Panc1 (cell line): Measurements from ENCODE around the gene ZNF248. TPM values are rescaled to one million over a fixed set of nuclear protein-coding genes. Genes with fewer than 3 reads are reported as not detected.

ENCODE experiments used
- ATAC-seq: fragments of 200-7000 bp; cut with Tn5 transposase; 2 replicates; pipeline ENCODE4 v1.9.1; 2020; ENCODE audit warnings: mild to moderate bottlenecking, moderate library complexity
- BruUV-seq: library from RNA; stranded (reverse); fragments of 400-500 nt; replicated peaks from 2 replicates; lab custom pipeline; 2021; lab: Mats Ljungman, UMichigan
- CTCF ChIA-PET: fragments of 300-600 bp; sonication (Branson Sonifier 250); formaldehyde crosslinking; loops from one replicate; lab custom pipeline; 2022; ENCODE audit warnings: antibody characterized with exemption; lab: Charles Lee
- POLR2A ChIA-PET: fragments of 300-600 bp; sonication (Branson Sonifier 250); formaldehyde crosslinking; loops from one replicate; lab custom pipeline; 2022; ENCODE audit warnings: antibody characterized with exemption; lab: Charles Lee
- DNase-seq: peaks from one replicate; pipeline ENCODE4 v3.0.0-alpha.2; 2010; ENCODE audit warnings: low read depth, low spot score
- H3K27ac ChIP-seq: 2 replicates; pipeline ENCODE4 v1.5.1; 2011; ENCODE audit warnings: mild to moderate bottlenecking, low read length, inconsistent platforms
- H3K27me3 ChIP-seq: fragments of 200-500 bp; sonication (Bioruptor generic); 2 replicates; pipeline ENCODE4 v1.6.0; 2014; ENCODE audit warnings: low read length, inconsistent platforms; ENCODE audit not compliant: control insufficient read depth, insufficient read depth
- H3K36me3 ChIP-seq: fragments of 200-500 bp; sonication (Bioruptor generic); 2 replicates; pipeline ENCODE4 v1.5.1; 2014; ENCODE audit warnings: inconsistent platforms, mild to moderate bottlenecking, low read length, moderate library complexity; ENCODE audit not compliant: control insufficient read depth, insufficient read depth
- H3K4me1 ChIP-seq: 2 replicates; pipeline ENCODE4 v1.5.1; 2011; ENCODE audit warnings: inconsistent platforms, mild to moderate bottlenecking, low read length, moderate library complexity; ENCODE audit not compliant: control insufficient read depth, insufficient read depth
- H3K4me3 ChIP-seq, 2 experiments: 2 replicates each; pipeline ENCODE4 v1.5.1; 2011 to 2012; ENCODE audit warnings: low read depth in 2 of 2, low read length in 2 of 2, mild to moderate bottlenecking in 2 of 2, inconsistent platforms in 1 of 2, moderate library complexity in 1 of 2
- H3K9me3 ChIP-seq: fragments of 200-500 bp; sonication (Bioruptor generic); 2 replicates; pipeline ENCODE4 v1.5.1; 2014; ENCODE audit warnings: low read depth, mild to moderate bottlenecking, inconsistent platforms, low read length, moderate library complexity; ENCODE audit not compliant: control insufficient read depth, insufficient read depth
- POLR2AphosphoS5 ChIP-seq: IDR thresholded peaks from 2 replicates; pipeline ENCODE4 v1.6.1; 2012; ENCODE audit warnings: mild to moderate bottlenecking, low read depth, low read length, moderate library complexity
- SIN3A ChIP-seq: IDR thresholded peaks from 2 replicates; pipeline ENCODE4 v1.6.1; 2012; ENCODE audit warnings: low read depth, mild to moderate bottlenecking, low read length, moderate library complexity, borderline replicate concordance; ENCODE audit not compliant: insufficient read depth
- TCF7L2 ChIP-seq: IDR thresholded peaks from 2 replicates; pipeline ENCODE4 v1.6.1; 2011; ENCODE audit warnings: mild to moderate bottlenecking, low read depth, low read length, inconsistent platforms
- in situ Hi-C: cut with HindIII; loops from 2 replicates; pipeline ENCODE4 v1.10.0; 2016; ENCODE audit warnings: low sequenced_read_pairs, low pct_unique_long_range_greater_than_20kb
- intact Hi-C: fragments of 100-400 bp; cut with micrococcal nuclease; formaldehyde crosslinking; loops from one replicate; pipeline ENCODE4 v1.10.0; 2022; ENCODE audit not compliant: unreplicated experiment
- total RNA-seq: library from RNA; stranded (reverse); gene quantifications from one replicate; pipeline ENCODE4 v1.2.1, GENCODE V29; 2021; ENCODE audit not compliant: unreplicated experiment
- TF ChIP-seq, protein P1 (sequence below): fragments of 450-650 bp; IDR thresholded peaks from 2 replicates; pipeline ENCODE4 v1.5.1; 2017; ENCODE audit warnings: mild to moderate bottlenecking
- TF ChIP-seq, protein P2 (sequence below), 2 experiments: IDR thresholded peaks; 2 replicates each; pipeline ENCODE4 v1.6.1; 2011 to 2012; ENCODE audit warnings: low read depth in 2 of 2, control low read depth in 1 of 2, low read length in 1 of 2, mild to moderate bottlenecking in 1 of 2, moderate library complexity in 1 of 2; ENCODE audit not compliant: insufficient read depth in 1 of 2

Gene ZNF248
- total RNA-seq, 1 experiment from 2014 or later, result 8.1 TPM

DNA sequence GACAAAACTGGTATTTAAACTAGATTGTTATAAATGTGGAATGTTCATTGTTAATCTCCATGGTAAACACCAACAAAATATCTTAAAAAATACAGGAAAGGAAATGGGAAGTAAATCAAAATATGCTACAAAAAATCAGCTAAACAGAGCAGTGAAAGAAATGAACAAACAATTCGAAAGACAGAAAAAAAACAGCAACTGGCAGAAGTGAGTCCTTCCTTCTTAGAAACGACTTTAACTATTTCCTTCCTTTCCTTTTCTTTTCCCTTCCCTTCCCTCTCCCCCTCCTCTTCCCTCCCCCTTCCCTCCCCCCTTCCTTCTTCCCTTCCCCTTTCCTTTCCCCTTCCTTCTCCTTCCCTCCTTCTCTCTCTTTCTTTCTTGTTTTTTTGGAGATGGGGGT lies 12.8 kb downstream of the ZNF248 start:
- in situ Hi-C loops (no loop called here), intact Hi-C loops (no loop called here)
- TF ChIP-seq, protein P1, sequence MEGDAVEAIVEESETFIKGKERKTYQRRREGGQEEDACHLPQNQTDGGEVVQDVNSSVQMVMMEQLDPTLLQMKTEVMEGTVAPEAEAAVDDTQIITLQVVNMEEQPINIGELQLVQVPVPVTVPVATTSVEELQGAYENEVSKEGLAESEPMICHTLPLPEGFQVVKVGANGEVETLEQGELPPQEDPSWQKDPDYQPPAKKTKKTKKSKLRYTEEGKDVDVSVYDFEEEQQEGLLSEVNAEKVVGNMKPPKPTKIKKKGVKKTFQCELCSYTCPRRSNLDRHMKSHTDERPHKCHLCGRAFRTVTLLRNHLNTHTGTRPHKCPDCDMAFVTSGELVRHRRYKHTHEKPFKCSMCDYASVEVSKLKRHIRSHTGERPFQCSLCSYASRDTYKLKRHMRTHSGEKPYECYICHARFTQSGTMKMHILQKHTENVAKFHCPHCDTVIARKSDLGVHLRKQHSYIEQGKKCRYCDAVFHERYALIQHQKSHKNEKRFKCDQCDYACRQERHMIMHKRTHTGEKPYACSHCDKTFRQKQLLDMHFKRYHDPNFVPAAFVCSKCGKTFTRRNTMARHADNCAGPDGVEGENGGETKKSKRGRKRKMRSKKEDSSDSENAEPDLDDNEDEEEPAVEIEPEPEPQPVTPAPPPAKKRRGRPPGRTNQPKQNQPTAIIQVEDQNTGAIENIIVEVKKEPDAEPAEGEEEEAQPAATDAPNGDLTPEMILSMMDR, result no peak
- TF ChIP-seq, protein P2, sequence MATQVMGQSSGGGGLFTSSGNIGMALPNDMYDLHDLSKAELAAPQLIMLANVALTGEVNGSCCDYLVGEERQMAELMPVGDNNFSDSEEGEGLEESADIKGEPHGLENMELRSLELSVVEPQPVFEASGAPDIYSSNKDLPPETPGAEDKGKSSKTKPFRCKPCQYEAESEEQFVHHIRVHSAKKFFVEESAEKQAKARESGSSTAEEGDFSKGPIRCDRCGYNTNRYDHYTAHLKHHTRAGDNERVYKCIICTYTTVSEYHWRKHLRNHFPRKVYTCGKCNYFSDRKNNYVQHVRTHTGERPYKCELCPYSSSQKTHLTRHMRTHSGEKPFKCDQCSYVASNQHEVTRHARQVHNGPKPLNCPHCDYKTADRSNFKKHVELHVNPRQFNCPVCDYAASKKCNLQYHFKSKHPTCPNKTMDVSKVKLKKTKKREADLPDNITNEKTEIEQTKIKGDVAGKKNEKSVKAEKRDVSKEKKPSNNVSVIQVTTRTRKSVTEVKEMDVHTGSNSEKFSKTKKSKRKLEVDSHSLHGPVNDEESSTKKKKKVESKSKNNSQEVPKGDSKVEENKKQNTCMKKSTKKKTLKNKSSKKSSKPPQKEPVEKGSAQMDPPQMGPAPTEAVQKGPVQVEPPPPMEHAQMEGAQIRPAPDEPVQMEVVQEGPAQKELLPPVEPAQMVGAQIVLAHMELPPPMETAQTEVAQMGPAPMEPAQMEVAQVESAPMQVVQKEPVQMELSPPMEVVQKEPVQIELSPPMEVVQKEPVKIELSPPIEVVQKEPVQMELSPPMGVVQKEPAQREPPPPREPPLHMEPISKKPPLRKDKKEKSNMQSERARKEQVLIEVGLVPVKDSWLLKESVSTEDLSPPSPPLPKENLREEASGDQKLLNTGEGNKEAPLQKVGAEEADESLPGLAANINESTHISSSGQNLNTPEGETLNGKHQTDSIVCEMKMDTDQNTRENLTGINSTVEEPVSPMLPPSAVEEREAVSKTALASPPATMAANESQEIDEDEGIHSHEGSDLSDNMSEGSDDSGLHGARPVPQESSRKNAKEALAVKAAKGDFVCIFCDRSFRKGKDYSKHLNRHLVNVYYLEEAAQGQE (IDR thresholded peaks at IDR 0.05; ENCODE audit: insufficient read depth in 1 of 2, low read depth in 2 of 2, low read length in 1 of 2), result no peak
- TF ChIP-seq SIN3A (no peak), TCF7L2 (no peak), POLR2AphosphoS5 (no peak)
- Histone ChIP-seq H3K27me3 (no peaks in the 10 kb centered on the region), H3K9me3 (0 out of 2 replicates have a peak, but pooled peaks cover 4% of the 10 kb centered on the region), H3K4me3 (no peak overlapping the region), H3K27ac (no peak overlapping the region), H3K36me3 (no peaks in the 10 kb centered on the region), H3K4me1 (no peaks in the 10 kb centered on the region)
- CTCF ChIA-PET, result no interaction called here
- POLR2A ChIA-PET, result no interaction called here
- ATAC-seq (no peak), DNase-seq (no peak)
- BruUV-seq, result no TSS peak

DNA sequence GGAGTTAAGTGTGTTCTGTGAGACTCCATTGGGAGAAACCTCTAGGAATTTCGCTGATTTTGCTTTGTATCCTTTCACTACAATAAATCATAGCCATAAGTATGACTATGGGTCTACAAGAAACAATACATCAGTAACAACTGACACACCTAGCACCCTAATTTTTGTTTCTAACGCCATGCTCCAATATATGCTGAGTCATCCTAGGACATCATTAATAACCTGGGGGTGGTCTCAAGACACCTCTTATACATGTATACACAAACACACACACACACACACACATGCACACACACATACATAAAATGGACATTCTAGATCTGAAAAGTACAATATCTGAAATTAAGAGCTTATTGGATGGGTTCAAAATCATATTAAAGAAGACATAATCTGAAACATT lies 18.2 kb downstream of the ZNF248 start:
- POLR2A ChIA-PET, result no interaction called here
- no peak for DNase-seq
- TF ChIP-seq, protein P2 (IDR thresholded peaks at IDR 0.05; ENCODE audit: insufficient read depth in 1 of 2, low read depth in 2 of 2, low read length in 1 of 2), result no peak
- TF ChIP-seq POLR2AphosphoS5, result no peak
- no peak for TF ChIP-seq TCF7L2
- TF ChIP-seq, protein P1, result no peak
- no peak for TF ChIP-seq SIN3A
- peaks cover 15% of the 10 kb centered on the region; the same call in 1 of the 2 replicates for H3K9me3 ChIP-seq
- ATAC-seq, result no peak
- H3K36me3 ChIP-seq, result no peaks in the 10 kb centered on the region
- no peak overlapping the region for H3K4me3 ChIP-seq
- in situ Hi-C loops, result no loop called here
- no peak overlapping the region for H3K27ac ChIP-seq
- intact Hi-C loops, result no loop called here
- BruUV-seq, result no TSS peak
- CTCF ChIA-PET, result no interaction called here
- no peaks in the 10 kb centered on the region for H3K27me3 ChIP-seq
- H3K4me1 ChIP-seq, result no peaks in the 10 kb centered on the region
